ENCODE results near the gene PPP2R2D.
"Not testable (repeated sequence)": the region's sequence is repeated elsewhere in the genome, so short reads cannot be mapped to it uniquely, and the experiment has no call there.

Gene PPP2R2D

GRCh38 chr10:131949041-131949862 lies 48.4 kb downstream of the PPP2R2D start:
- no CpG with 5 or more reads among the region's 23 CpGs for WGBS (ENCODE audit: extremely low coverage, insufficient coverage, low lambda C conversion rate)
- Histone ChIP-seq H3K56ac (ENCODE audit: low read length) (no peak overlapping the region), H2BK5ac (ENCODE audit: low read length) (no peak overlapping the region), H4K8ac (ENCODE audit: low read depth, low read length) (no peak overlapping the region), H2AK5ac (ENCODE audit: low read length) (no peak overlapping the region), H4K5ac (ENCODE audit: low read length) (no peak overlapping the region), H3K4me1 (ENCODE audit: control insufficient read depth, low read depth, low read length) (no peaks in the 10 kb centered on the region), H3K4me2 (ENCODE audit: low read length) (no peak overlapping the region), H2BK120ac (ENCODE audit: low read depth, low read length) (no peak overlapping the region), H3K79me1 (ENCODE audit: low read length) (peaks cover 4% of the 10 kb centered on the region), H3K4me3 (ENCODE audit: low read length) (no peak overlapping the region), H3K27ac (ENCODE audit: low read depth, low read length) (no peak overlapping the region), H2BK15ac (replicated peaks; ENCODE audit: low read depth) (no peak overlapping the region), H3K18ac (ENCODE audit: low read length) (no peak overlapping the region), H3K4ac (ENCODE audit: low read depth, low read length) (no peak overlapping the region), H3K36me3 (ENCODE audit: control insufficient read depth, insufficient read depth, low read length) (peaks cover 19% of the 10 kb centered on the region), H3K23ac (ENCODE audit: low read length) (no peak overlapping the region), H3K9ac (ENCODE audit: low read length) (no peak overlapping the region), H3K27me3 (ENCODE audit: insufficient read depth, low read length, poor library complexity) (no peaks in the 10 kb centered on the region), H3K79me2 (ENCODE audit: control insufficient read depth, insufficient read depth, low read length) (no peaks in the 10 kb centered on the region)
- DNase-seq, result no peak

- H4K5ac ChIP-seq (ENCODE audit: low read length); H2BK5ac ChIP-seq (ENCODE audit: low read length); H3K9ac ChIP-seq (ENCODE audit: low read length); H3K23ac ChIP-seq (ENCODE audit: low read length); H3K4me3 ChIP-seq (ENCODE audit: low read length); H3K4ac ChIP-seq (ENCODE audit: low read depth, low read length); H4K8ac ChIP-seq (ENCODE audit: low read depth, low read length); H3K79me2 ChIP-seq (ENCODE audit: control insufficient read depth, insufficient read depth, low read length); H2AK5ac ChIP-seq (ENCODE audit: low read length); H3K27me3 ChIP-seq (ENCODE audit: insufficient read depth, low read length, poor library complexity); H2BK120ac ChIP-seq (ENCODE audit: low read depth, low read length); H3K18ac ChIP-seq (ENCODE audit: low read length); H3K79me1 ChIP-seq (ENCODE audit: low read length); H3K4me2 ChIP-seq (ENCODE audit: low read length); H3K27ac ChIP-seq (ENCODE audit: low read depth, low read length); H2BK15ac ChIP-seq (replicated peaks; ENCODE audit: low read depth); H3K4me1 ChIP-seq (ENCODE audit: control insufficient read depth, low read depth, low read length); H3K56ac ChIP-seq (ENCODE audit: low read length); DNase-seq: not testable (repeated sequence)
- WGBS (ENCODE audit: extremely low coverage, insufficient coverage, low lambda C conversion rate), result no CpG with 5 or more reads among the region's 7 CpGs
- H3K36me3 ChIP-seq (ENCODE audit: control insufficient read depth, insufficient read depth, low read length), result peaks cover 17% of the 10 kb centered on the region
Observed at GRCh38 chr10:131949908-131950307, 49.1 kb downstream of the PPP2R2D start.

- WGBS (ENCODE audit: extremely low coverage, insufficient coverage, low lambda C conversion rate), result no CpG with 5 or more reads among the region's 21 CpGs
- no peaks in the 10 kb centered on the region for H3K79me2 ChIP-seq (ENCODE audit: control insufficient read depth, insufficient read depth, low read length)
- no peaks in the 10 kb centered on the region for H3K4me1 ChIP-seq (ENCODE audit: control insufficient read depth, low read depth, low read length)
- H2BK15ac ChIP-seq (replicated peaks; ENCODE audit: low read depth), result no peak overlapping the region
- no peak overlapping the region for H3K23ac ChIP-seq (ENCODE audit: low read length)
- H3K4ac ChIP-seq (ENCODE audit: low read depth, low read length), result no peak overlapping the region
- no peak for DNase-seq
- H3K27me3 ChIP-seq (ENCODE audit: insufficient read depth, low read length, poor library complexity), result no peaks in the 10 kb centered on the region
- no peak overlapping the region for H3K4me3 ChIP-seq (ENCODE audit: low read length)
- H3K27ac ChIP-seq (ENCODE audit: low read depth, low read length), result no peak overlapping the region
- no peak overlapping the region for H3K4me2 ChIP-seq (ENCODE audit: low read length)
- no peak overlapping the region for H2BK5ac ChIP-seq (ENCODE audit: low read length)
- no peak overlapping the region for H4K8ac ChIP-seq (ENCODE audit: low read depth, low read length)
- H4K5ac ChIP-seq (ENCODE audit: low read length), result no peak overlapping the region
- H3K9ac ChIP-seq (ENCODE audit: low read length), result no peak overlapping the region
- H3K18ac ChIP-seq (ENCODE audit: low read length), result no peak overlapping the region
- H2AK5ac ChIP-seq (ENCODE audit: low read length), result no peak overlapping the region
- no peak overlapping the region for H3K56ac ChIP-seq (ENCODE audit: low read length)
- H2BK120ac ChIP-seq (ENCODE audit: low read depth, low read length), result no peak overlapping the region
- H3K79me1 ChIP-seq (ENCODE audit: low read length), result peaks cover 2% of the 10 kb centered on the region
- peaks cover 10% of the 10 kb centered on the region for H3K36me3 ChIP-seq (ENCODE audit: control insufficient read depth, insufficient read depth, low read length)
Observed at GRCh38 chr10:131954356-131954965, 53.7 kb downstream of the PPP2R2D start.

GRCh38 chr10:131955591-131956340 lies 55.0 kb downstream of the PPP2R2D start:
- no peak overlapping the region for H3K27ac ChIP-seq (ENCODE audit: low read depth, low read length)
- no peak overlapping the region for H3K4me2 ChIP-seq (ENCODE audit: low read length)
- no peak overlapping the region for H3K4ac ChIP-seq (ENCODE audit: low read depth, low read length)
- no peaks in the 10 kb centered on the region for H3K27me3 ChIP-seq (ENCODE audit: insufficient read depth, low read length, poor library complexity)
- H2AK5ac ChIP-seq (ENCODE audit: low read length), result no peak overlapping the region
- no peak overlapping the region for H3K23ac ChIP-seq (ENCODE audit: low read length)
- no peak overlapping the region for H2BK120ac ChIP-seq (ENCODE audit: low read depth, low read length)
- peaks cover 15% of the 10 kb centered on the region for H3K36me3 ChIP-seq (ENCODE audit: control insufficient read depth, insufficient read depth, low read length)
- no peaks in the 10 kb centered on the region for H3K79me2 ChIP-seq (ENCODE audit: control insufficient read depth, insufficient read depth, low read length)
- no CpG with 5 or more reads among the region's 38 CpGs for WGBS (ENCODE audit: extremely low coverage, insufficient coverage, low lambda C conversion rate)
- H2BK5ac ChIP-seq (ENCODE audit: low read length), result no peak overlapping the region
- H2BK15ac ChIP-seq (replicated peaks; ENCODE audit: low read depth), result no peak overlapping the region
- H3K9ac ChIP-seq (ENCODE audit: low read length), result no peak overlapping the region
- no peak overlapping the region for H3K4me3 ChIP-seq (ENCODE audit: low read length)
- no peak overlapping the region for H3K18ac ChIP-seq (ENCODE audit: low read length)
- no peak overlapping the region for H4K8ac ChIP-seq (ENCODE audit: low read depth, low read length)
- no peaks in the 10 kb centered on the region for H3K4me1 ChIP-seq (ENCODE audit: control insufficient read depth, low read depth, low read length)
- peaks cover 2% of the 10 kb centered on the region for H3K79me1 ChIP-seq (ENCODE audit: low read length)
- DNase-seq, result no peak
- no peak overlapping the region for H3K56ac ChIP-seq (ENCODE audit: low read length)
- H4K5ac ChIP-seq (ENCODE audit: low read length), result no peak overlapping the region

- Histone ChIP-seq H3K27ac (ENCODE audit: low read depth, low read length) (no peak overlapping the region), H3K18ac (ENCODE audit: low read length) (no peak overlapping the region), H2BK5ac (ENCODE audit: low read length) (no peak overlapping the region), H4K5ac (ENCODE audit: low read length) (no peak overlapping the region), H2AK5ac (ENCODE audit: low read length) (no peak overlapping the region), H3K9ac (ENCODE audit: low read length) (no peak overlapping the region), H3K23ac (ENCODE audit: low read length) (no peak overlapping the region), H3K4me1 (ENCODE audit: control insufficient read depth, low read depth, low read length) (no peaks in the 10 kb centered on the region), H2BK120ac (ENCODE audit: low read depth, low read length) (no peak overlapping the region), H3K4me2 (ENCODE audit: low read length) (no peak overlapping the region), H3K56ac (ENCODE audit: low read length) (no peak overlapping the region), H4K8ac (ENCODE audit: low read depth, low read length) (no peak overlapping the region), H3K79me1 (ENCODE audit: low read length) (no peaks in the 10 kb centered on the region), H3K4ac (ENCODE audit: low read depth, low read length) (no peak overlapping the region), H2BK15ac (replicated peaks; ENCODE audit: low read depth) (no peak overlapping the region), H3K27me3 (ENCODE audit: insufficient read depth, low read length, poor library complexity) (no peaks in the 10 kb centered on the region), H3K36me3 (ENCODE audit: control insufficient read depth, insufficient read depth, low read length) (peaks cover 13% of the 10 kb centered on the region), H3K4me3 (ENCODE audit: low read length) (no peak overlapping the region), H3K79me2 (ENCODE audit: control insufficient read depth, insufficient read depth, low read length) (no peaks in the 10 kb centered on the region)
- WGBS (ENCODE audit: extremely low coverage, insufficient coverage, low lambda C conversion rate), result no CpG with 5 or more reads among the region's 19 CpGs
- DNase-seq, result no peak
Observed at GRCh38 chr10:131959841-131960240, 59.0 kb downstream of the PPP2R2D start.

Data from mesendoderm (in vitro differentiated cells).